ENCODE data around the gene PIP4K2A. TPM values are rescaled to one million over a fixed set of nuclear protein-coding genes. Genes with fewer than 3 reads are reported as not detected.

PIP4K2A gene
- total RNA-seq, 4 donors from 2014 or later: 2.6 to 14.9 (median 12.4) TPM

DNA sequence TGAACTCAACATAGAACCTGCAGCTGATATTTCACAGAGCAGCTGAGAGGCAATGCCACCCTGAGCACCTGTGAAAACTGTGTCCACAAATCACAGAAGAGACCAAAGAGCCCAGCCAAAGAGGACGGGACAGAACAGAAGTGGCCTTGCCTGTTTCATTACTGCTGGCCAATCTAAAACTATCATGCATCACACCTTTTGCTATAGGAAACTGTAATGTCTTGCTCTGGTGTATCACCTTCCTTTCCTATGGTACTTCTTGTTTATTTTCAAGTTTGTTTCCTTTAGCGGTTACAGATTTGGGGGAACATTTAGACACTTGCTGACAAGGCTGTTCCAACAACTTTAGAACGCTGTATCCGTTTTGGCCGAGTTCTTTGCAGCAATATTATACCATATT lies 80.3 kb downstream of the PIP4K2A start:
- no peaks in the 10 kb centered on the region for H3K36me3 ChIP-seq
- no peak overlapping the region for H3K4me3 ChIP-seq
- peaks cover 0 to 9% (median 0%) of the 10 kb centered on the region in 4 donors for H3K4me1 ChIP-seq
- H3K27me3 ChIP-seq: no peaks in the 10 kb centered on the region
- TF ChIP-seq EP300 (IDR thresholded peaks at IDR 0.05; ENCODE audit: low read depth): no peak
- in situ Hi-C loops (cut with MboI; ENCODE audit: low pct_ligation_motif_present in 1 of 4, low pct_unique_long_range_greater_than_20kb in 1 of 4, low sequenced_read_pairs in 3 of 4) (no loop called here), intact Hi-C loops (cut with DNase I; ENCODE audit: low total_unique reads) (no loop called here)
- no peaks in the 10 kb centered on the region for H3K9me3 ChIP-seq
- WGBS, 2 donors (ENCODE audit: low coverage in 1 of 2): 90% methylated on average over 5 of the region's 5 CpGs; no CpG with 5 or more reads in 1 of the 2 donors
- peak overlapping the region; percentile 11 to 52 (median 28) for H3K27ac ChIP-seq
- DNase-seq: no peak

DNA sequence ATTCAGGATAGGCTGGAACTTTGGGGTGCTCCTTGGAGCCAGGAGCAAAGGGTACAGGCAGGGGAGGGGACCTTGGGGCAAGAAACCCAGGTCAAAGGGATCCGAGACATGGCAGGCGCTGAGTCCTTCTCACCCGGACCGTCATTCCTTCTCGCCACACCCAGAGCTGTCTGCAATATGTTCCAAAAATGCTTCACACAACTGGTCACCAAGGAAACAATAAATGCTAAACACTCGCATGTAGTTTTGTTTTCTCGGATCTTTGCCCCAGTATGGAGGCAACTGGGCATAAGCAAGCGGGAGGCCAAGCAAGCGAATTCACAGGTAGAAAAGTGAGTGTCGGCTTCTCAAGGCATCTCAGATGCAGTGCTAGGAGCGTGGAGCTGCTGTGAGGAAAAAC lies 80.8 kb downstream of the PIP4K2A start:
- DNase-seq: no peak
- intact Hi-C loops (cut with DNase I; ENCODE audit: low total_unique reads) (no loop called here), in situ Hi-C loops (cut with MboI; ENCODE audit: low pct_ligation_motif_present in 1 of 4, low pct_unique_long_range_greater_than_20kb in 1 of 4, low sequenced_read_pairs in 3 of 4) (no loop called here)
- Histone ChIP-seq H3K9me3 (no peaks in the 10 kb centered on the region), H3K4me3 (no peak overlapping the region), H3K36me3 (no peaks in the 10 kb centered on the region), H3K4me1 (peaks cover 0 to 12% (median 0%) of the 10 kb centered on the region in 4 donors), H3K27ac (peak overlapping the region; percentile 5 to 52 (median 26)), H3K27me3 (no peaks in the 10 kb centered on the region)
- 94 to 95% methylated on average over 6 to 11 of the region's 11 CpGs for WGBS, 2 donors (ENCODE audit: low coverage in 1 of 2)
- TF ChIP-seq POLR2AphosphoS5 (IDR thresholded peaks at IDR 0.05) (no peak), POLR2A (IDR thresholded peaks at IDR 0.05) (no peak), EP300 (IDR thresholded peaks at IDR 0.05; ENCODE audit: low read depth) (no peak)
- TF ChIP-seq, protein P1, sequence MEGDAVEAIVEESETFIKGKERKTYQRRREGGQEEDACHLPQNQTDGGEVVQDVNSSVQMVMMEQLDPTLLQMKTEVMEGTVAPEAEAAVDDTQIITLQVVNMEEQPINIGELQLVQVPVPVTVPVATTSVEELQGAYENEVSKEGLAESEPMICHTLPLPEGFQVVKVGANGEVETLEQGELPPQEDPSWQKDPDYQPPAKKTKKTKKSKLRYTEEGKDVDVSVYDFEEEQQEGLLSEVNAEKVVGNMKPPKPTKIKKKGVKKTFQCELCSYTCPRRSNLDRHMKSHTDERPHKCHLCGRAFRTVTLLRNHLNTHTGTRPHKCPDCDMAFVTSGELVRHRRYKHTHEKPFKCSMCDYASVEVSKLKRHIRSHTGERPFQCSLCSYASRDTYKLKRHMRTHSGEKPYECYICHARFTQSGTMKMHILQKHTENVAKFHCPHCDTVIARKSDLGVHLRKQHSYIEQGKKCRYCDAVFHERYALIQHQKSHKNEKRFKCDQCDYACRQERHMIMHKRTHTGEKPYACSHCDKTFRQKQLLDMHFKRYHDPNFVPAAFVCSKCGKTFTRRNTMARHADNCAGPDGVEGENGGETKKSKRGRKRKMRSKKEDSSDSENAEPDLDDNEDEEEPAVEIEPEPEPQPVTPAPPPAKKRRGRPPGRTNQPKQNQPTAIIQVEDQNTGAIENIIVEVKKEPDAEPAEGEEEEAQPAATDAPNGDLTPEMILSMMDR (IDR thresholded peaks at IDR 0.05): no peak

DNA sequence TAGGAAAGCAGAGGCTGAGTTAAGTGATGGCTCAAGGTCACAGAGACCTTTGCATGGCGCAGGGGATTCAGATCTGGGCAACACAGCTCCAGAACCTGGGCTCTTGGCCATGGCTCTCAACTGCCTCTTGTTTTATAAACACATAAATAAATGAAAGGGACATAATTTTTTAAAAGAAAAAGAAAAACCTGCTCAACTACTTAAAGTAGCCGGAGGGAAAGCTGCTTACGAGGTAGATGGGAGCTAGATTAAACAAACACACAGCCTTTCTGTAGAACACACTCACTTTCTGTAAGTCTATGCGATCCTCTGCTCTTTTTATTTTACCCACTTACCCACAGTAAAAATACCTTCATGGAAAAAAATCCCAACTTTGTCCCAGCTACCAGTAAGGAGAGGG lies 81.3 kb downstream of the PIP4K2A start:
- no peak overlapping the region for H3K4me3 ChIP-seq
- WGBS, 2 donors (ENCODE audit: low coverage in 1 of 2): 83 to 86% methylated on average over 4 of the region's 4 CpGs
- H3K27me3 ChIP-seq: no peaks in the 10 kb centered on the region
- no peak for DNase-seq
- peak overlapping the region in 2 of 4 donors; percentile 11 to 42 for H3K27ac ChIP-seq
- no peaks in the 10 kb centered on the region for H3K9me3 ChIP-seq
- TF ChIP-seq, protein P1 (IDR thresholded peaks at IDR 0.05): no peak
- TF ChIP-seq POLR2AphosphoS5 (IDR thresholded peaks at IDR 0.05) (no peak), EP300 (IDR thresholded peaks at IDR 0.05; ENCODE audit: low read depth) (no peak), POLR2A (IDR thresholded peaks at IDR 0.05) (no peak)
- in situ Hi-C loops (cut with MboI; ENCODE audit: low pct_ligation_motif_present in 1 of 4, low pct_unique_long_range_greater_than_20kb in 1 of 4, low sequenced_read_pairs in 3 of 4) (no loop called here), intact Hi-C loops (cut with DNase I; ENCODE audit: low total_unique reads) (no loop called here)
- no peaks in the 10 kb centered on the region for H3K36me3 ChIP-seq
- H3K4me1 ChIP-seq: peaks cover 0 to 15% (median 0%) of the 10 kb centered on the region in 4 donors

DNA sequence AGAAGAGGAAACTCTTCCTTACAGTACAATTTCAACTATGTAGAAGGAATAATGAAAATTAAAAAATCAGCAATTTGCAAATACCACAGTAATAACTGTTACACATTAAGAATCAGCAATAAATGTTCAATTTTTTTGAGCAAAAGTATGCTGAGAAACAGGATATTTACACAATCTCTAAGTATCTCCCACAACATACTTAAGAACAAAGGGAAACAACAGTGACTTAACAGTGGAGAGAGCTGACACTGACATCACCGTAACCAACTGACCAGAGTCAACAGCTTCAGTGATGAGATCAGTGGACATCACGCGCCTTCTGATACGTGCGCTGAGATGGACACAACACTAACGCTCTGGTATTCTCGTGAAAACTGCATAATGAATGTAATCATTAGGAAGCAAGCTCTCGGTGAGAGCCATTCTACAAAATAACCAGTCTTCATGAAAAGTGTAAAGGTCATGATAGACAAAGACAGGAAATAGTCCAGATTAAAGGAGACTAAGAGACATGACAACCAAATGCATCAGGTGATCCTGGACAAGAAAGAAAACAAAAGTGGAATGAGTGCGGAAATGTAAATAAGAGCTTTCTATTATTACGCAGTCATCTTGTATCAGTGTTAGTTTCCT lies 82.6 kb downstream of the PIP4K2A start:
- intact Hi-C loops (cut with DNase I; ENCODE audit: low total_unique reads): no loop called here
- in situ Hi-C loops (cut with MboI; ENCODE audit: low pct_ligation_motif_present in 1 of 4, low pct_unique_long_range_greater_than_20kb in 1 of 4, low sequenced_read_pairs in 3 of 4): no loop called here
- Histone ChIP-seq H3K4me1 (peaks cover 0 to 11% (median 1%) of the 10 kb centered on the region in 4 donors), H3K4me3 (no peak overlapping the region), H3K9me3 (no peaks in the 10 kb centered on the region), H3K27ac (peak overlapping the region; percentile 4 to 71 (median 52)), H3K27me3 (no peaks in the 10 kb centered on the region), H3K36me3 (no peaks in the 10 kb centered on the region)
- WGBS, 2 donors (ENCODE audit: low coverage in 1 of 2): 81 to 85% methylated on average over 10 of the region's 10 CpGs
- no peak for DNase-seq
- TF ChIP-seq, protein P1 (IDR thresholded peaks at IDR 0.05): no peak
- no peak for TF ChIP-seq POLR2A (IDR thresholded peaks at IDR 0.05)
- TF ChIP-seq POLR2AphosphoS5 (IDR thresholded peaks at IDR 0.05): no peak
- TF ChIP-seq EP300 (IDR thresholded peaks at IDR 0.05; ENCODE audit: low read depth): no peak
